Skeletal muscle satellite cell (primary cell): Measurements from ENCODE around the gene PXMP2.
"Not testable (repeated sequence)": the region's sequence is repeated elsewhere in the genome, so short reads cannot be mapped to it uniquely, and the experiment has no call there.

ENCODE experiments used
- H3K27me3 ChIP-seq: 2 replicates; pipeline ENCODE4 v1.7.0; 2013; ENCODE audit warnings: low read length; ENCODE audit not compliant: control insufficient read depth, insufficient read depth
- H3K36me3 ChIP-seq: 2 replicates; pipeline ENCODE4 v1.7.0; 2013; ENCODE audit warnings: mild to moderate bottlenecking, control low read depth, low read length; ENCODE audit not compliant: insufficient read depth
- H3K4me1 ChIP-seq: 2 replicates; pipeline ENCODE4 v1.7.0; 2013; ENCODE audit warnings: low read length; ENCODE audit not compliant: control insufficient read depth, insufficient read depth
- H3K4me2 ChIP-seq: 2 replicates; pipeline ENCODE4 v1.7.0; 2013; ENCODE audit warnings: mild to moderate bottlenecking, low read length
- H3K4me3 ChIP-seq: 2 replicates; pipeline ENCODE4 v1.7.0; 2013; ENCODE audit warnings: low read length
- H3K9ac ChIP-seq: 2 replicates; pipeline ENCODE4 v1.7.0; 2013; ENCODE audit warnings: mild to moderate bottlenecking, low read depth, low read length, moderate library complexity
- H3K9me3 ChIP-seq: replicated peaks from 2 replicates; pipeline ENCODE4 v1.7.0; 2013; ENCODE audit warnings: mild to moderate bottlenecking, control low read depth, low read length
- small RNA-seq: library from RNA; depleted of rRNA; stranded (forward); fragments of <200 nt; gene quantifications from one replicate; pipeline ENCODE3, GENCODE V24; 2012

PXMP2 gene

GRCh38 chr12:132746613-132747012 lies 59.2 kb downstream of the PXMP2 start:
- Histone ChIP-seq H3K4me3 (no peak overlapping the region), H3K36me3 (peaks cover 91% of the 10 kb centered on the region), H3K9ac (no peak overlapping the region), H3K4me1 (no peaks in the 10 kb centered on the region), H3K4me2 (no peak overlapping the region), H3K9me3 (no peaks in the 10 kb centered on the region), H3K27me3 (no peaks in the 10 kb centered on the region)

- no peaks in the 10 kb centered on the region for H3K9me3 ChIP-seq
- no peaks in the 10 kb centered on the region for H3K27me3 ChIP-seq
- no peak overlapping the region for H3K4me3 ChIP-seq
- no peaks in the 10 kb centered on the region for H3K4me1 ChIP-seq
- H3K4me2 ChIP-seq = no peak overlapping the region
- no peak overlapping the region for H3K9ac ChIP-seq
- H3K36me3 ChIP-seq = peaks cover 89% of the 10 kb centered on the region
These were observed 60.0 kb downstream of the PXMP2 start for GRCh38 chr12:132747395-132747794.

DNA sequence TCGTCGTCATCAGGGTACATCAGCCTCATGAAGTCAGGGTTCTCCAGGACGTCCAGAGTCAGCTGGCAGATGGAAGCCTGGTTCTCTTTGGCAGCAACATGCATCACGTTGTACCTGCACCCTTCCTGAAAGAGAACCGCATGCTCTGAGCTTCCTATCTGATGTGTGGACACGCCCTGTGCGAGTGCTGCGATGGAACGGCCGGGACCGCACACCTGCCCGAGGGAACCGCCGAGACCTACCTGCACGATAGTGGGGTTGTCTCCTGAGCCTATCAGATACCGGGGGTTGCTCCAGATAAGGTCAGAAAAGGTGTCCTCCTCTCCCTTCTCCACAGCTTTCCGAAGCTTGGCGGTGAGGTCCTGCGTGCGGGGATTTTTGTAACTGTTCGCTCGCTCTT lies 60.5 kb downstream of the PXMP2 start:
- Histone ChIP-seq H3K27me3 (no peaks in the 10 kb centered on the region), H3K9ac (no peak overlapping the region), H3K4me3 (no peak overlapping the region), H3K4me2 (no peak overlapping the region), H3K9me3 (no peaks in the 10 kb centered on the region), H3K36me3 (peaks cover 89% of the 10 kb centered on the region), H3K4me1 (no peaks in the 10 kb centered on the region)

- Histone ChIP-seq H3K4me2 (no peak overlapping the region), H3K4me3 (no peak overlapping the region), H3K27me3 (no peaks in the 10 kb centered on the region), H3K9me3 (no peaks in the 10 kb centered on the region), H3K9ac (no peak overlapping the region), H3K36me3 (peaks cover 90% of the 10 kb centered on the region), H3K4me1 (no peaks in the 10 kb centered on the region)
These were observed 60.9 kb downstream of the PXMP2 start for GRCh38 chr12:132748319-132748718.

DNA sequence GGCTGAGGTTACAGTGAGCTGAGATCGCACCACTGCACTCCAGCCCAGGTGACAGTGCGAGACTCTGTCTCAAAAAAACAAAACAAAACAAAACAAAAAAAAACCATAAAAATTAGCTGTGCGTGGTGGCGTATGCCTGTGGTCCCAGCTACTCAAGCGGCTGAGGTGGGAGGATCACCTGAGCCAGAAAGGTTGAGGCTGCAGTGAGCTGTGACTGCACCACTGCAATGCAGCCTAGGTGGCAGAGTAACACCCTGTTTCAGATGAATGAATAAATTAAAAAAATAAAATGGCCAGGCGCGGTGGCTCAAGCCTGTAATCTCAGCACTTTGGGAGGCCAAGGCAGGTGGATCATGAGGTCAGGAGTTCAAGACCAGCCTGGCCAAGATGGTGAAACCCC lies 66.3 kb downstream of the PXMP2 start:
- not testable (repeated sequence) for H3K4me1 ChIP-seq, H3K9ac ChIP-seq, H3K27me3 ChIP-seq, H3K4me2 ChIP-seq, H3K9me3 ChIP-seq, H3K4me3 ChIP-seq
- H3K36me3 ChIP-seq = peaks cover 71% of the 10 kb centered on the region

GRCh38 chr12:132754160-132754932 lies 67.0 kb downstream of the PXMP2 start:
- no peaks in the 10 kb centered on the region for H3K27me3 ChIP-seq
- H3K9me3 ChIP-seq = no peaks in the 10 kb centered on the region
- H3K9ac ChIP-seq = no peak overlapping the region
- peaks cover 67% of the 10 kb centered on the region for H3K36me3 ChIP-seq
- H3K4me1 ChIP-seq = peaks cover 2% of the 10 kb centered on the region
- no peak overlapping the region for H3K4me2 ChIP-seq
- H3K4me3 ChIP-seq = no peak overlapping the region

Small RNA genes within 50 kb of the gene (small RNA-seq; reads per million reads assigned to genes)
- gene RNA5SP379 = 0.21 reads per million
